GM12891 (cell line): ENCODE measurements around the gene FIBP.

Source experiments
- DNase-seq: peaks from one replicate; pipeline ENCODE4 v3.0.0; 2011; ENCODE audit warnings: low spot score; ENCODE audit not compliant: insufficient read length
- FAIRE-seq: peaks from 2 replicates; lab custom pipeline; 2011; peaks lifted over from hg19 to GRCh38; lab: Jason Lieb, UNC
- PAX5 ChIP-seq: IDR thresholded peaks from 2 replicates; pipeline ENCODE4 v1.6.1; 2011; ENCODE audit warnings: low read length, moderate library complexity, mild to moderate bottlenecking; ENCODE audit not compliant: insufficient read depth, severe bottlenecking
- POLR2A ChIP-seq: IDR thresholded peaks from 2 replicates; pipeline ENCODE4 v1.6.1; 2011; ENCODE audit warnings: low read depth, low read length, control low read depth
- POLR2AphosphoS5 ChIP-seq: IDR thresholded peaks from 2 replicates; pipeline ENCODE4 v1.6.1; 2011; ENCODE audit warnings: low read depth, low read length, control low read depth
- POU2F2 ChIP-seq: IDR thresholded peaks from 2 replicates; pipeline ENCODE4 v1.6.1; 2011; ENCODE audit warnings: low read depth, mild to moderate bottlenecking, control low read depth, low read length, moderate library complexity
- SPI1 ChIP-seq: IDR thresholded peaks from 2 replicates; pipeline ENCODE4 v1.6.1; 2011; ENCODE audit warnings: low read depth, low read length, control low read depth
- TAF1 ChIP-seq: IDR thresholded peaks from 2 replicates; pipeline ENCODE4 v1.6.1; 2011; ENCODE audit warnings: low read depth, low read length, control low read depth

The FIBP gene

DNA sequence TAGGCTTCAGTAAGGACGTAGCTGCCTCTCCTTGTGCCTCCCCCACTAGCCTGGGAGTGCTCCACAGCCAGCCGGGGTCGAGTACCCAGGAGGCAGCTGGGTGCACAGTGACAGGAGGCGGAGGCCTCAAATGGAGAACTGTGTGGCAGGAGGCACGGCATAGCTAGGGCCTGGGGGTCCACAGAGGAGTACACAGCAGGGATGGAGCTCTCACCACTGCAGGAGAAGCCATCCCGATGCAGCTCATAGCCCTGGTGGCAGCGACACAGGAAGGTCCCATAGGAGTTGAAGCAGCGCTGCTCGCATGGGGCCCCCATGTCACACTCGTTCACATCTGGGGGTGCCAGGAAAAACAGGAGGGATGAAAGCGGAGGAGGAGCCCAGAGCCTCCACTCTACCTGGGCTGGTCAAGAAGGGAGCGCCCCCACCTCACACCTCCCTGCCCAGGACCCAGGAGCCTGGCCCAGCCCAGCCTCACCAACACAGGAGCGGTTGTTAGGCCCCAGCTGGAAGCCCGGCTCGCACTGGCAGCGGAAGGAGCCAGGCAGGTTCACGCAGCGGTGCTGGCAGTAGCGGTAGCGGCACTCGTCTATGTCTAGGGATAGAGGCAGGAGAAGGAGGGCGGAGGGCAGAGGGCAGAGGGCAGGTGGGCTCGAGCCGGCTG, 18.5 kb downstream of the FIBP start:
- FAIRE-seq (no peak), DNase-seq (no peak)
- TF ChIP-seq POU2F2 (peak; percentile 54; the same call in 1 of the 2 replicates), POLR2AphosphoS5 (no peak; the same call in 1 of the 2 replicates), POLR2A (peak; percentile 36), SPI1 (no peak), TAF1 (no peak), PAX5 (no peak)

DNA sequence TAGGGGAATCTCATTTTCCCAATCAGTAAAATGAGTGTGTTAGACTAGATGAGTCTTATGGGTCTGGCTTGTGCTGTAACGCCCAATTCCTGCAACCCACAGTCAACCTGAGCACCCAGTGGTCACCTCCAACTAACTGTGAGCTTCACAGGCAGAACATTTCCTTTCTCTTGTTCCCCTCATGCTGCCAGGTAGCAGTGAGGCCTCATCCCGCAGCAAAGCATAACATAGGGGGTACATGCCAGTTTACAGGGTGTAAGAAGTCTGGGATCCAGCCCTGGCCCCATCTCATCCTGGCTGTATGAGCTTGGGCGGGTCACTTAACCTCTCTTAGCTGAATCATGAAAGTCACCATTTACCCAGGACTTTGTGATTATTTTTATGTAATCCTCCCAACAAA, 19.4 kb downstream of the FIBP start:
- FAIRE-seq: peak; percentile 23
- DNase-seq: no peak
- TF ChIP-seq POLR2AphosphoS5 (0 out of 2 replicates have a peak, but pooled peaks have one; percentile 52), SPI1 (no peak), POLR2A (no peak; the same call in 1 of the 2 replicates), PAX5 (no peak), POU2F2 (0 out of 2 replicates have a peak, but pooled peaks have one; percentile 26), TAF1 (no peak)

DNA sequence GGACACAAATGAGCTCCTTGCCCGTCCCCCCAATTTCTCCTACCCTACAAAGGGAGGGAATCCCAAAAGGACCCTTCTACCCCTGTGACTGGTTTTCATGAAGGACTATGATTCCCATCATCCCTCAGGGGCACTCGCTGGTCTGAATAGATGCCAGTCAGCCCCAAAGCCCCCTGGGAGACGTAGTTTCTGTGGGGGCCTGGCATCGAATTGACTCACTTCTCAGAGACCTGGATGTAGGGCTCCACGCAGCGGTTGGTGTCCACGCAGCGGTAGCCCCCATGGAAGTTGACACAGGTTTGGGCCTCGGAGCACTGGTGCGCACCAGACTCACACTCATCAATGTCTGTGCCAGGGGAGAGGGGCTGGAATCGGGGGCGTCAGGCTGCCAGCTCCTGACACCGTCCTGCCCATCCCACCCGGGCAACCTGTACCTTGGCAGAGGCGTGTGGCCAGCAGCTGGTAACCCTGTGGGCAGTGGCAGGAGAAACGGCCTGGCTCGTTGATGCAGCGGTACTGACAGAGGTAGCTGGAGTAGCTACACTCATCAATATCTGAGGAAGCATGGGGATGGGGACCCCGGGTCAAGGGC, 20.1 kb downstream of the FIBP start:
- DNase-seq: no peak
- no peak for TF ChIP-seq POLR2AphosphoS5
- TF ChIP-seq PAX5: no peak
- TF ChIP-seq POU2F2: no peak
- TF ChIP-seq POLR2A: no peak
- TF ChIP-seq TAF1: no peak
- no peak for TF ChIP-seq SPI1
- FAIRE-seq: no peak

DNA sequence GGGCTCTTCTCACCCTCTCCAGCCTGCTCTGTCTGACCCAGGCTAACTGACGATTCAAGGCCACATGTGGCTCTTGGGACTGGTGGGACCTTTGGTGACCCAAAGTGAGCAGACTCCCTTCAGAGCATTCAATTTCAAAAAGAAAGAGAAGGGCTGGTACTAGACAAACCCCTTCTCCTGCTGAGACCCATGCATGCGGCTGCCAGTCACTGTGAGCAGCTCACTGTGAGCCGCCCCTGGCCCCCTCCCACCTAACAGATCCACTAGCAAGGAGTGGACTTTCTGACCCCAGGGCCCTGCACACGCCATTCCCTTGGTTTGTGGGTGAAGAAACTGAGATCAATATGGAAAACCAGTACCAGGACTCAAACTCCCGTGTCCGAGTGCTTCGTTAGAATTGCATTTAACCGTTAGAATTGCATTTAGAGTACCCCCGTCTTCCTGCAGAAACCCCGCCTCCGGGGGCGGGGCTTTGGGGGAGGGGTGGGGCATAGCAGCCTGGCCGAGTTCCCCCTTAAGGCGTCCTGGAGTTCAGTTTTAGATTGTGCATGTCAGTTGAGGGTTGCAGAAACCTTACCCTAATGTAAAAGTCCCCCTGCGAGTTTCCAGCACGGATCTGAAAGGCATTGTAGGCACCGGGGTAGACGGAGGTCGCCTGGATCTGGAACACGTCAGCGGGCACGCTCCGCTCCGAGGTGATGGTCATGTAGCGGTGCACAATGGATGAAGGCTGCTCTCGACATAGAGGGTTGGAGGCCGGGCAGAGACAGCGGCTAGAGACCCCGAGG, 20.8 kb downstream of the FIBP start:
- no peak for FAIRE-seq
- no peak for DNase-seq
- TF ChIP-seq POU2F2: no peak
- no peak for TF ChIP-seq SPI1
- TF ChIP-seq PAX5: no peak
- TF ChIP-seq TAF1: no peak
- no peak for TF ChIP-seq POLR2AphosphoS5
- no peak for TF ChIP-seq POLR2A

- DNase-seq: no peak
- FAIRE-seq: no peak
- TF ChIP-seq PAX5 (no peak), SPI1 (no peak), POLR2AphosphoS5 (no peak), TAF1 (no peak), POU2F2 (no peak), POLR2A (no peak)
These were observed 21.6 kb downstream of the FIBP start for GRCh38 chr11:65866509-65867283.

- FAIRE-seq: no peak
- DNase-seq: no peak
- TF ChIP-seq PAX5: no peak
- TF ChIP-seq POU2F2: no peak
- no peak for TF ChIP-seq POLR2A
These were observed 22.6 kb downstream of the FIBP start for GRCh38 chr11:65865550-65866172.

- no peak for TF ChIP-seq POU2F2
- TF ChIP-seq SPI1: no peak
- no peak for TF ChIP-seq TAF1
- TF ChIP-seq PAX5: no peak
- no peak for TF ChIP-seq POLR2A
- no peak for TF ChIP-seq POLR2AphosphoS5
- DNase-seq (no peak), FAIRE-seq (no peak)
These were observed 23.4 kb downstream of the FIBP start for GRCh38 chr11:65864706-65865471.
